ENCODE results near the gene TANGO2.

DNA sequence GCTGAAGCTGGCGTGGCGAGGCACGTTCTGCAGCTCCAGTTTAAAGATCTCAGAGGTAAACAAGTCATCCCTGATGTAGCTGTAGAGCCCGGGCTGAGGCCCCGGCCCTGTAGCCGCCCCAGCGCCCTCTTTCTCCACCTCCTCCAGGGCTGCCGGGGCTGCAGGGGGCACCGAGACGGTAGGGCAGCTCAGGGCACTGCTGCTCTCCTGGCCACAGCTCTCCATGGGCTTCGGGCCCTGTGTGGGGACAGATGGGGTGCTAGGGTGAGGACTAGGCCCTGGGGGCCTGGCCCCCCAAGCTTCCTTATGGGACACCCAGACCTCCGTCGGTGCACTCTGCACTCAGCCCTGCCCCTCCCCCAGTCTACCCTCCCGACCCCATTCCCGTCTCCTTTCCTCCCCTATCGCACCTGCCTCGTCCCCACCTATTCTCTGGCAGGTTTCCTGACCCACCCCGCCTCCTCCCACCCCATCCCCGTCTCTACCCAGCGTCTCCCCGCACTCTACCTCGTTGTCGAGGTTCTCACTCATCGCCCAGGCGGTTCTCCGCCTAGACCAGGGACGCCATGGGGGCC is 95.6 kb downstream of the TANGO2 start:
- TF ChIP-seq EZH2 (IDR thresholded peaks at IDR 0.05; ENCODE audit: borderline replicate concordance, insufficient read depth, low read depth, low read length, poor library complexity, severe bottlenecking) = no peak
- TF ChIP-seq, protein P1, sequence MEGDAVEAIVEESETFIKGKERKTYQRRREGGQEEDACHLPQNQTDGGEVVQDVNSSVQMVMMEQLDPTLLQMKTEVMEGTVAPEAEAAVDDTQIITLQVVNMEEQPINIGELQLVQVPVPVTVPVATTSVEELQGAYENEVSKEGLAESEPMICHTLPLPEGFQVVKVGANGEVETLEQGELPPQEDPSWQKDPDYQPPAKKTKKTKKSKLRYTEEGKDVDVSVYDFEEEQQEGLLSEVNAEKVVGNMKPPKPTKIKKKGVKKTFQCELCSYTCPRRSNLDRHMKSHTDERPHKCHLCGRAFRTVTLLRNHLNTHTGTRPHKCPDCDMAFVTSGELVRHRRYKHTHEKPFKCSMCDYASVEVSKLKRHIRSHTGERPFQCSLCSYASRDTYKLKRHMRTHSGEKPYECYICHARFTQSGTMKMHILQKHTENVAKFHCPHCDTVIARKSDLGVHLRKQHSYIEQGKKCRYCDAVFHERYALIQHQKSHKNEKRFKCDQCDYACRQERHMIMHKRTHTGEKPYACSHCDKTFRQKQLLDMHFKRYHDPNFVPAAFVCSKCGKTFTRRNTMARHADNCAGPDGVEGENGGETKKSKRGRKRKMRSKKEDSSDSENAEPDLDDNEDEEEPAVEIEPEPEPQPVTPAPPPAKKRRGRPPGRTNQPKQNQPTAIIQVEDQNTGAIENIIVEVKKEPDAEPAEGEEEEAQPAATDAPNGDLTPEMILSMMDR (IDR thresholded peaks at IDR 0.05) = no peak

Measured in B cell (primary cell).